HG03139 (cell line): ENCODE measurements around the gene EIF6.
"Not testable (repeated sequence)": the region's sequence is repeated elsewhere in the genome, so short reads cannot be mapped to it uniquely, and the experiment has no call there.

Experiments
- ATAC-seq: cut with Tn5 transposase; IDR thresholded peaks from one replicate; pipeline ENCODE4 v1.9.1; 2021; ENCODE audit not compliant: unreplicated experiment

Gene EIF6

DNA sequence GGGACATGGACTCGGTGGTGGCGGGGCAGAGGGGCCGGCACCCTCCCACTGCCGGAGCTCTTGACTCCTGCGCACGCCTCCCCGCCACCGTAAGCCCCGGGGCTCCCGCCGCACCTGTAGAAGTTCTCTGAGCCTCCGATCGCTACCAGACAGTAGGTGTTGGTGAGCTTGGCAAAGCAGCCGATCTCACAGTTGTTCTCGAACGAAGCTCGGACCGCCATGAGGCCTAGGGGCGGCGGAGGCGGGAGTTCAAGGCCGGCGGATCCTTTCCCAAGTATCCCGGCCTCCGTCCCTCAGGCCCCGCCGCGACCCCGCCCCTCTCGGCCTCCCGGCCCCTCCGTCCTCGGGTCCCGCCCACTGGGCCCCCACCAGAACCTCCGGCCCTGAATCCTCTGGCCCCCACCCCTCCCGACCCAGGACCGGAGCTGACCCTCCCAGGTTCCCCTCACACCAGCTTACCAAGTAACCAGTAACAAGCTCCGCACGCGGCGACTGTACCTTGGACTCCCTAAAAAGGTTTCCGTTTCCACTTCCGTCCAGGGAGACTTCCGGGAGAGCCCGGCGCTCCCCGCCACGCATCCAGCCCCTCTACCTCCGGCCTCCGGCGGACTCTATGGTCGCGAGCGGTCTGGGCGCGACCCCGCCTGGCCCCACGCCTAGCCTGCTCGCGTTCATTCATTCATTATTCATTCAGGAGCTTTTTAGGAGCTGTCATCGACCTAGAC, at the start of gene EIF6:
Gene EIF6 (minus strand): TSS at position 506 of the 725 bp plus-strand sequence. CDS start 285 bp downstream, at position 221.
- peak; percentile 66 for ATAC-seq

DNA sequence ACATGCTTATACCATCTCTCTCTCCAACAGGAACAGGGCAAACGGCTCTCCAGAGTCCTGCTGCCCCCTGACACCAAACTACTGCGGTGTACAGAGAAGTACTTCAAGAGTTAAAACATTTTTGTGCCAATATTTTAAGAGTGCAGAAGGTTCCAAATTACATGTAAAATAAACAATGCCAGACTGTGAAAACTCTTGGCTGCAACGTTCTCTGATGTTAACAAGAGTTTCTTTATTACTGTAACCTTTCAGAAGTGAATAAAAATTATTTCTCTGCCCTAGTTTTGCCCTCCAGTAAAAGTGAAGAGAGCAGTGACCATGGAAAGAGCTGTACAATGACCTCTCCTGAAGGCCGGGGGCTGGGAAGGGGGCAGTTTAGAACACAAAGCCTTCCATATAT, 49.0 kb upstream of the EIF6 start:
- no peak for ATAC-seq

DNA sequence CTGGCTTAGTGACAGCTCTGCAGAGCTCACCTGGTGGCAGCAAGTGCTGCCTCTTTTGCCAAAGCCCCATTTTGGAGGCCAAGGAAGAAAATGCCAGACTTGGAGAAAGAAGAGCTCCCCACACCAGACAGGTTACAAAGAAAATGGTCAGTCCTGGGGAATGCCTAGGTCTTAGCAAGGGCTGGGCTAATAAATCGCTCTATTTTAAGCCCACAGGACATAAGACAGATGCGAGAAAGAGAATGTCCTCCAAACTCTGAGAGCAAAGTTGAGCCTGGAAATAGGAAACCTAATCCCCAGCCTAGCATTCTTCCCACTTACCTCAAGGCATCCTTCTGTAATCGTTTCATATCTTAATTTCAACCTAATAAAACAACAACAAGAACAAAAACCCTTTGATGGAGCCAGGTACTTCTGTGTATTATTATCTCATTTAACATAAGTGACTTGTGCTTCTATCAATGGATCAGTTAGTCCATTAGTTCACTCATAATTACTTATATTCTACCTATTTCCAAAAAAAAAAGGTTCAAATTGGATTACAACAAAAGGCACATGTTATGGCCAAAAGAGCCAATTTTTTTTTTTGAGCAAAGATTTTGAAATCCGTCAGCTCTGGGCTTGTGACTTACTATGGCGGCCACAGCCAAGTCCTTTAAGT, 48.1 kb upstream of the EIF6 start:
- no peak for ATAC-seq

DNA sequence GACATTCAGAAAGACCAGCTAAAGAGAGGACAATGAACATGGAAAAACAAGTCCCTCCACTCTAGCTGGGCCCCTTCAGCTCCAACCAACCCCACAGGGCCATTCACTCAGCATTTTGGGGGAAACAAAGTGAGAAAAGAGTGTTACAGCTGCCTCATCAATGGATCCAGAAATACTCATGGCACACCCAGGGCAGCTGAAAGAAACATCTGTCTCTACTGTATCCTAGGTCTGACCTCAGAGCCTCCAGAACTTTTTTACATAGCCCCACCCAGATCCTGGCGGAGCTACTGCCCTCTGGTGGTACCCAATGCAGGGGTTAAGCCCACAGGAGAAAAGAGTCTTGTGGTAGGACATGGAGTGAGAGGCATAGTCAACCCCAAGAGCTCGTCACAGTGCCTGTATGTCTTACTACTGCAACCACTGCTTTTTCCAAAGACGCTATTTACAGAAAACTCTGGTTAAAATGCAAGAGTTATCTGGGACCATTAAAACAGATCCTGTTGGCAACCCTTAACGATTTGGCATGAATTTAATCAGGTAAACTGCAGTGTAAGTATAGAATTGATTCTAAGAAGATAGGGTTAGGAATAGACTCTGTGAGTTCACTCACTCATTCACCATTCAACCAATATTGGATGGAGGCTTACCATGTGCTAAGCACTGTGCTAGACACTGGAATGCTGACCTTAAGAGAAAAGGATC, 45.0 kb upstream of the EIF6 start:
- ATAC-seq: no peak

DNA sequence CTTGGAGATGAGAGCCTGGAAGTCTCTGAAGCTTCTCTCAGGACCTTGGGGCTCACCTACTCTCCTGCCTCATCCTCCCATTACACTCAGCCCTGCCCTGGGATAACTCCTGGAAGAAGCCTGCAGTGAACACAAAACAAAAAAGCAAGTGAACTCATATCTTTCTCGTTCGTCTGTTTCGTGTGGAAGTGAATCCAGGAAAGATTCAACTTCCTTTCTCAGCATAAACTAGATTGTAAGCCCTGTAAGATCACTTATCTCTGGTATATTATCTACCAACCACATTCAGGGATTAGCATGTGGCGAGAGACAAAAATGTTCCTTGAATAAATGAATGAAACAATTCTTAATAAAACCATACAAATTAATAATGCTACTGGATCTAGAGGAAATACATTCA, 44.1 kb upstream of the EIF6 start:
- ATAC-seq: no peak

DNA sequence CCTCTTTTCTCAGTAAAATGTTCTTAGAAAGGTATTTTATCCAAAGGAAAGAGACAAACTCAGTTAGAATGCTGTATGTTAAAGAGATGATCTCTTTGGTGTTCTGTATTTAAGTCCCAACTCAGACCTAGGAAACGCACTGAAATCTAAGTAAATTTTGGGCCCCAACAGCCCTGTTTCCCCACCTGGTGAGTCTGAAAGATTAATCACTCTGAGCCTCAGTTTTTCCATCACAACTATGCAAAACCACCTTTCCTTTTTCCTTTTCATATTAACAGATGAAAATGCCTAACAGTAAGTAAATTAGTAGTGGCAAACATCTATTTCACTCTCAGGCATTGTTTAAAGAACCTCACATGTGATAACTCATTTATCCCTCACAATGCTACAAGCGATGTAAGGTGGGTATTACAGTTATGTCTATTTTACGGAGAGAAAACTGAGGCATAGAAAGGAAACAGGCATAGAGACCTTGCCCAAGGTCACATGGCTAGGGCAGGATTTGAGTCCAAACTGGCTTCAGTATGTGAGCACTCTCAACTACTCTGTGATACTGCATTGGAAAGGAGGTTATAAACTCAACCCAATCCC, 43.6 kb upstream of the EIF6 start:
- no peak for ATAC-seq

DNA sequence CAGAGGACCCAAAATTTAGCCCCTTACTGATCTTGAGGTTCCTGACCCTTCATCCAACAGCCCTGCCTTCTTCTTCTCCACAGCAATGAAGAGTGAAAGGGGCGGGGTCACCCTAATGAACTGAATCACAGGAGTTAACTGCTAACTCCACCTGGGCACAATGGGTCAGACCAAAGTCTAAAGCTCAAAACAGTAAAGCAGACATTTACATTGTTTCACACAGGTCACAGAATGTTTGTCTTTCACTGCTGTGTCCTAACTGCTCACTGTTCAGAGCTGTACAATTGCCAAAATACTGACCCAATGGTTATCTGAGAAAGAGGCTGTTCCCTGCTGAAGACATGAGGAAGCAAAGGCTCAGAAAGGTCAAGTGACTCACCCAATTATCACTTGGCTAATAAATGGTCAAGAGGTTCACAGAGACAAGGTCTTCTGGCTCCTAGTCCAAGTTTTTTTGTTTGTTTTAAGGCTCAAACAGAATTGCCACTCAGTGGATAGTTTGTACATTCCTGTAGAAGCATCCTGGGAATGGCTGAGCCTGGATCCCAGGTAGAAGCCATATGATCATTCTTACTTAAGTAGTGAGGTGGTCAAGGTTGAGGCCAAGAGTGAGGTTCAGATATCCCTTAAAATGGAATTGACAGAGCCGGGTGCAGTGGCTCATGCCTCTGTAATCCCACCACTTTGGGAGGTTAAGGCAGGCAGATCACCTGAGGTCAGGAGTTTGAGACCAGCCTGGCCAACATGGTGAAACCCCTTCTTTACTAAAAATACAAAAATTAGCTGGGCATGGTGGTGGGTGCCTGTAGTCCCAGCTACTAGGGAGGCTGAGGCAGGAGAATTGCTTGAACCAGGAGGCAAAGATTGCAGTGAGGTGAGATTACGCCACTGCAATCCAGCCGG, 42.8 kb upstream of the EIF6 start:
- ATAC-seq: no peak

DNA sequence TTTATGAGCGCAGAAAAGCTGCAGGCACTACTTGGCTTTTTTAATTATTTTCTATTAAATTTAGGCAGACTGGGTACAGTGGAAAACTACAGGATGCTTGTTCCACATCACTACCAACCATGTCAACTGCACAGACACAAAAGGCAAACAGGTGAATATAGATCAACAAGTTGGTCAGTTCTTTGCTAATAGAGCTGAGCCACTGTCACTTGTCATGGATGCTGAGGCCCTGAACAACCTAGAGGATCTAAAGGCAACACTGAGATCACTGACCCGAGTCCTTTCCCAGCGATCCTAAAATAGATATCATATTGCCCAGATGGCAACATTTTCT, 42.1 kb upstream of the EIF6 start:
- ATAC-seq: no peak

DNA sequence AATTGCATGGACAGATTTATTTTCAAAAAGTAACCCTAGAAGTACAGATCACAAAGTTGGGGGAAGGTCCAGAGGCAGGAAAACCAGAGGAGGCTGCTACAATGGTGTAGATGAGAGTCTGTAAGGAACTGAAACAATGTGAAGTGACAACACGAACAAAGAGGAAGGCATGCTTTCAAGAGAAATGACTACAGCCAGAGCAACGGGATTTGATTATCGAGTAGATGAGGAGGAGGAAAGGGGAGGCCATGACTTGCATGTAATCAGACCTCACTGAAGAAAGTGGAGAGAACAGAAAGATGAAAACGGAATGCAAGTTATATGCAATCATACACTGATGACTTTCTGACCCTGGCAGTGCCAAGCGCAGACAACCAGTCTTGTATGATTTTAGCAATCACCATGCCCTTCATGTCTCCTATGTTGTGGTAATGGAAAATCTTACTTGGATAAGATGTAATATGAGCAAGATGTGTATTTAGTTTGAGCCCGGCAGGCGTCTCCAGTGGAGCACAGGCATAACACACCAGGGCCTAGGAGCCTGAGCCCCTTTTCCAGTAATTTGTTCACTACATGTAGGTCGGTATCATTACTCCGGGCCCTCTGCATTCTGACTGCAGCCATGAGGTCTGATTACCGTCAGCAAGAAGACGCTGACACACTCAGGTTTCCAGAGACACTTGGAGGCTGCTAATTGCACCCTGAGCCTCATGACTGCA, 41.6 kb upstream of the EIF6 start:
- no peak for ATAC-seq

DNA sequence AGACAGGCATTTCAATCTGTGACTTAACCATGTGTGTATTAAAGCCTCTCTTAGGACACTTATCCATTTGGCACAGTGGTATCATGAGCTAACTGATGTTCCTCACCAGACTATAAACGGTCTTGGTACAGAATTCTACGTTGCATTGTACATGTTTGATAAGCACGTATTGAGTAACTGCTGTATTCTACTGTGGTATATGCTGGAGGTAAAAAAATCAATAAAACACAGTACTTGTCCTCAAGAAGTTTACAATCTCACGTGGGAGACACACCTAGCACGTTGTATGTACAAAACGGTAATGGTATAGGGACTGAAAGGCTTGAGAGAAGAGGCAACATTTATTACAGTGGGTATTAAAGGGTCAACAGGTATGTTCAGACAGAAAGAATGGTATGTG, 40.8 kb upstream of the EIF6 start:
- ATAC-seq: no peak

DNA sequence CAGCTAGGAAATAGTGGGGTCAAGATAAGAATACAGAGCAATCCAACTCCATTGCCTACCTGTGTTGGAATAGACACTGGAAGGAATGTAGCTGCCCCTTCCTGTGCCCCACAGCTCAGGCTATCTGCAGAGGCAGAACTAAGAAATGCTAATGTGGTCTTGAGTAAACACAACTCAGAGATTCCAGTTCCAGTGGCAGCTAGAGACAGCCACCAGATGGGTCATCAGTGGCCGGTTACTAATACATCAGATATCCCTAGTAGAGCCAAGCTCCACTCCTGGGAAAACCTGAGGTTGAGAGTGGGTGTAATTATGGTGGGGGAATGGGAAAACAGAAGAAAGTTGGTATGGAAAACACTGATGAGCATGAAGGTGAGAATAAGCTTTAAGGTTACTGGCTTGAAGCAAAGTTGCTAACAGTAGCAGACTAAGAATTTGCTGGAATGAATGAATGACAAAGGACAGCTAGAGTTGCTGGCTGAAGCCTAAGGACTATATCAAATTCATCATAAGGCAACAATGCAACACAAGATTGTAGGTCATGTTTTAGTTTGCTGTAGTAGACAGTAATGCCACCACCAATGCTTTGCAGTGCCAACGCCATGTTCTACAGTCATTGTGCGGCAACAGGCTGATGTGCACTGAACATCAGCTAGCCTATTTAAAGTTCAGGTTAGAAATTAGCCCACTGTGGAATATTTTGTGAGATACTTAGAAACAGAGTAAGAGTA, 36.0 kb upstream of the EIF6 start:
- no peak for ATAC-seq

DNA sequence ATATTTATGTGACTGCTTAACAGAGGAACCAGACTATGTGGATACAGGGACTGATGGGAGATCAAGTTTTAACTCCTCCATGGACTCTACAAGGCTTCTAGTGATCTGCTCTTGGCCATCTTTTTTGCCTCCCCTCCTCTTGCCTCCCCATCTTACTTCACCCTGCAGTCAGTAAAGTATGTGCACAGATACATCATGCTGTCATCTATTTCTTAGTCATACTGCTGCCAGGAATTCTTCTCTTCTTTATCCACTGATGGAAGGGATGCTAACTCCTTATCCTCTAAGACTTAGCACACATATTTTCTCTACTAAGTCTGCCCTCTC, 35.3 kb upstream of the EIF6 start:
- ATAC-seq: no peak

DNA sequence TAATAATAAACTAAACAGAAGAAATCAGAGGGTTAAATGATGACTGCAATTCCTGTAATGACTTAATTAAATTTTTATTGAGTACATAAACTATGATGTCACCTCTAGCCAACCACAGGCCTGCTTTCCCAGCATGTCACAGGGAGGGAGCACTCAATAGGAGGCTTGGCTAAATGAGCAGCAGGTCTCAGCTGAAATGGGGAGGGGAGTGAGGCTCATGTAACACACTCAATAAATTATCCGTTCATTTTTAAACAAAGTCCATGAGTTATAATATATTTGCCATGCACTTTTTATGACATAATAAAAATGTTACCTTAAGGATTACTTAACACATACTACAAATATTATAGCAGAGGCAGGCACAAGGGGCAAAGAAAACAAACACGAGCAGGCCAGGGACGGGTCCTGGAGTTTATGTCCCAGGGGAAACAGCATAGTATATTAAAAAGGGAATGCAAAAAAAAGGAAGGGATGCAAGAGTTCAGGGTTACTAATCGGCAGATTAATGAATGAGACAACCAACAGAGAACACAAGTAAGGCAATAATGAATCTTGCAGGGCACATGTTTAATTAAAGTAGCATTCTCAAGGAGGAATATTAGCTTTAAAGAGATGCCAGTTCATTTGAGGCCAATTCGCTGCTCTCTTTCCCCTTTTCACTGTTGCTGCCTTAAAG, 34.8 kb upstream of the EIF6 start:
- no peak for ATAC-seq

DNA sequence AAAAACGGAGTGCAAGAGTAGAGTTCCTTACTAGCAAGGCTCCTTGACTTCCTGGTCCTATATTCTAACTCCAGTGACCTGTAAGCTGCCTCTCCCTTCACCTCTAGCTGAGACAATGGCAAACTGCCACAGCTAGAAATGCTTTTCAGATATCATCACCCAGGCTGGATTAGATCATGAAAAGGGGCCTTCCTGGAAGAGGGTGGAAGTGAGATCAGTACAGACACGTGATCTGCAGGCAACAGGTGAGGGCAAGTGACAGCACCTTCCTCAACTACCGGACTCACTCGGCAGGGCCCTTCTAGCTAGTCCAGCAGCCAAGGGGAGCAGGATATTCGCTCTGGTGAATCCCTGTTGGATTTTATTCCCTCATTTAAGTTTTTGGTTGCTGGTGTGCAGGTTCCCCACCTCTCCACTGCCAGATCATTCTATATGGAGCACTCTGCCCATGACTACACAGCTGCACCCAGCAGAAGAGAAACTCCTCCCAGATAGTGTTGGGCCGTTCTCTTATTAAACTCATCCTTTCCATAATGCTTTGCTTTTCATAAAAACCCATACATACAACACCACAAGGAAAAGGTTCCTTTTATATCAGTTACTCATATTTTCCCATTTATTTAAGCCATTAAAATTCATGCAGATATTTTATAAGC, 34.1 kb upstream of the EIF6 start:
- ATAC-seq: no peak

DNA sequence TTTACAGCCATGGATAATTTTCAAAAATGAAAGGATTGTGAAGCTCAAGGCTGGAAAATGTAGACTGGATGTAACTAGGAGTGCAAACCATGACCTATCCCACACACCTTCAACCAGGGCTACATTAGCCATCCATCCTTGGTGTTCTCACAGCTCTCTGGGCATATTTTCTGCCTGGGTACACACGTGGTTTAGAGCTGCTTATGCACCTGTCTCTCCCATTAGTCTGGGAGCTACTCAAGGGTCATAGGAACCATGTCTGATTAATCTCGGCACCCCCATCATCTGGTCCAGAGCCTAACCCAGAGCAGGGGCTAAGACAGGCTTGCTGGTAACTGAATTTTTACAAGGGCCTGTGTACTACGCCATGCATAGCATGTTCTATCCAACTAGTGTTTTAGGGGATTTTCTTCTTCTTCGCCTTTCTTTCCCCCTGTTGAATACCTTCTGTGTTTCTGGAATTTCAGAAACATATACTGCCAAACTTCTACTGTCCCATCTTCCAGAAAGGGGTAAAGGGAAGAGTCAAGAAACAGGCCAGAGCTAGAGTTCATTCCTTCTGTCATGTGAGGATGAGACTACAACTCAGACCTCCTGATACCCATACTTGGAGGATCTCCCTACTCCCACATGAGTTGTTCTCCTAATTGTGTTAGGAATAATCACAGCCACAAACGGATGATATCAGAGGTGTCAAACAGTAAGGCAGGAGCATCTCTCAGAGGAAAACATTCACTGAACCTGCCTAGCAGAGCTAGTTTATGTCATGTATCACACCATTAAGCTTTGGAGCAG, 33.0 kb upstream of the EIF6 start:
- ATAC-seq: no peak

DNA sequence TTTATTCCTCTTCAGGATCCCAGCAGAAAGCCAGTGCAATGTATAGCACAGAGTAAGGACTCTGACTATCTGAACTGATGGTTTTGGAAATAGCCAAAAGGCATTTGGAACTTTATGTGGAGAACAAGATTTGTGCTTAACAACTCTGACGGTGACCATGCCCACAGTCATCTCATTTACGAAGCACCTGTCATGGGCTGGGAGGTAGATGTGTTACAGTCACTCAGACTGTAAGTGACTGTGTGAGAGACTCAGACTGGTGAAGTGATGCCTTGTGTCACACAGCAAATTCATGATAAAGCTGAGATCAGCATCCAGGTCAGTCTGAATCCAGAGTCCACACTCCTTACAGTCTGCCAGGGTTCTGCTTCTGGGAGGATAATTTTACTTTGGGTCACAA, 31.5 kb upstream of the EIF6 start:
- no peak for ATAC-seq

DNA sequence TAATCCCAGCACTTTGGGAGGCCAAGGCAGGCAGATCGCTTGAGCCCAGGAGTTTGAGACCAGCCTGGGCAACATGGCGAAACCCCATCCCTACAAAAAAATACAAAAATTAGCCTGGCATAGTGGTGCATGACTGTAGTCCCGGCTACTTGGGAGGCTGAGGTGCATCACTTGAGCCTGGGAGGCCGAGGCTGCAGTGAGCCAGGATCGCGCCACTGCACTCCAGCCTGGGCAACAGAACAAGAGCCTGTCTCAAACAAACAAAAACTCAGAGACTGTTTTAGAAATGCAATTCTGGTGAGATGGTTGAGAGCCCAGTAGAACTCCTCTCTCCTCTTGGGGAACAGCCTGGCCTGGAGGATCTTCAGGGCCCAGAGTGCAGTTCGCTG, 31.1 kb upstream of the EIF6 start:
- ATAC-seq: not testable (repeated sequence)
